Subcutaneous abdominal adipose tissue (tissue), 5 donors: ENCODE measurements around the gene ACAD11.

Source experiments
- H3K27ac ChIP-seq: one replicate; pipeline ENCODE4 v1.7.0; 2013; ENCODE audit warnings: low read depth, mild to moderate bottlenecking, inconsistent platforms, low read length, moderate library complexity
- H3K27me3 ChIP-seq, 5 donors: one replicate each; pipeline ENCODE4 v1.7.0; 2013; ENCODE audit warnings: low read length in 5 of 5, inconsistent platforms in 1 of 5; ENCODE audit not compliant: control insufficient read depth in 5 of 5, insufficient read depth in 4 of 5
- H3K36me3 ChIP-seq, 5 donors: one replicate each; pipeline ENCODE4 v1.7.0; 2013; ENCODE audit warnings: low read length in 5 of 5; ENCODE audit not compliant: control insufficient read depth in 5 of 5, insufficient read depth in 5 of 5
- H3K4me1 ChIP-seq, 5 donors: one replicate each; pipeline ENCODE4 v1.7.0; 2013; ENCODE audit warnings: low read length in 5 of 5, mild to moderate bottlenecking in 3 of 5, moderate library complexity in 1 of 5; ENCODE audit not compliant: control insufficient read depth in 5 of 5, insufficient read depth in 5 of 5
- H3K4me3 ChIP-seq, 5 donors: one replicate each; pipeline ENCODE4 v1.7.0; 2013; ENCODE audit warnings: low read length in 5 of 5, low read depth in 1 of 5
- H3K9ac ChIP-seq, 5 donors: one replicate each; pipeline ENCODE4 v1.7.0; 2013; ENCODE audit warnings: low read length in 5 of 5, mild to moderate bottlenecking in 4 of 5, moderate library complexity in 3 of 5
- H3K9me3 ChIP-seq, 5 donors: one replicate each; pipeline ENCODE4 v1.7.0; 2013; ENCODE audit warnings: low read length in 5 of 5; ENCODE audit not compliant: control insufficient read depth in 5 of 5
- donor health status: healthy.
- donor health status: healthy.
- donor health status: healthy.
- donor health status: healthy.
- donor health status: healthy.

Gene ACAD11

GRCh38 chr3:132596326-132596725 is 63.3 kb downstream of the ACAD11 start:
- no peak overlapping the region for H3K4me3 ChIP-seq
- H3K27ac ChIP-seq: peak overlapping the region; percentile 47
- H3K4me1 ChIP-seq: peaks cover 0 to 39% (median 3%) of the 10 kb centered on the region in 5 donors
- H3K9ac ChIP-seq: no peak overlapping the region
- H3K36me3 ChIP-seq: peaks cover 0 to 6% (median 0%) of the 10 kb centered on the region in 5 donors
- H3K9me3 ChIP-seq: no peaks in the 10 kb centered on the region
- H3K27me3 ChIP-seq: no peaks in the 10 kb centered on the region

GRCh38 chr3:132595014-132595413 is 64.6 kb downstream of the ACAD11 start:
- H3K27ac ChIP-seq: peak overlapping the region; percentile 21
- H3K9ac ChIP-seq: no peak overlapping the region
- H3K27me3 ChIP-seq: no peaks in the 10 kb centered on the region

GRCh38 chr3:132594498-132594897 is 65.1 kb downstream of the ACAD11 start:
- Histone ChIP-seq H3K9me3 (no peaks in the 10 kb centered on the region), H3K9ac (peak overlapping the region in 1 of 5 donors; percentile 34)

More at GRCh38 chr3:132595014-132595413, 64.6 kb downstream of the ACAD11 start:
- H3K4me1 ChIP-seq: peaks cover 0 to 36% (median 3%) of the 10 kb centered on the region in 5 donors
- H3K36me3 ChIP-seq: peaks cover 0 to 11% (median 0%) of the 10 kb centered on the region in 5 donors
- no peak overlapping the region for H3K4me3 ChIP-seq
- no peaks in the 10 kb centered on the region for H3K9me3 ChIP-seq

GRCh38 chr3:132593947-132594323 is 65.7 kb downstream of the ACAD11 start:
- H3K9ac ChIP-seq: no peak overlapping the region
- no peaks in the 10 kb centered on the region for H3K9me3 ChIP-seq
- peaks cover 0 to 35% (median 3%) of the 10 kb centered on the region in 5 donors for H3K4me1 ChIP-seq
- H3K36me3 ChIP-seq: peaks cover 0 to 11% (median 2%) of the 10 kb centered on the region in 5 donors
- H3K27ac ChIP-seq: peak overlapping the region; percentile 20
- H3K4me3 ChIP-seq: no peak overlapping the region
- H3K27me3 ChIP-seq: no peaks in the 10 kb centered on the region

More at GRCh38 chr3:132594498-132594897, 65.1 kb downstream of the ACAD11 start:
- peaks cover 0 to 35% (median 3%) of the 10 kb centered on the region in 5 donors for H3K4me1 ChIP-seq
- peak overlapping the region; percentile 21 for H3K27ac ChIP-seq
- no peaks in the 10 kb centered on the region for H3K27me3 ChIP-seq
- no peak overlapping the region for H3K4me3 ChIP-seq
- peaks cover 0 to 11% (median 0%) of the 10 kb centered on the region in 5 donors for H3K36me3 ChIP-seq

- Histone ChIP-seq H3K27me3 (no peaks in the 10 kb centered on the region), H3K9me3 (no peaks in the 10 kb centered on the region), H3K36me3 (peaks cover 0 to 6% (median under 1%) of the 10 kb centered on the region in 5 donors), H3K4me3 (no peak overlapping the region), H3K27ac (peak overlapping the region; percentile 20), H3K9ac (no peak overlapping the region), H3K4me1 (peaks cover 0 to 35% (median 3%) of the 10 kb centered on the region in 5 donors)
These were observed 66.2 kb downstream of the ACAD11 start for GRCh38 chr3:132593241-132593946.

- H3K27me3 ChIP-seq: no peaks in the 10 kb centered on the region
- no peak overlapping the region for H3K27ac ChIP-seq
- H3K9ac ChIP-seq: no peak overlapping the region
- no peaks in the 10 kb centered on the region for H3K9me3 ChIP-seq
- H3K4me3 ChIP-seq: no peak overlapping the region
- H3K36me3 ChIP-seq: peaks cover 0 to 6% (median 2%) of the 10 kb centered on the region in 5 donors
- peaks cover 0 to 31% (median 3%) of the 10 kb centered on the region in 5 donors for H3K4me1 ChIP-seq
These were observed 67.4 kb downstream of the ACAD11 start for GRCh38 chr3:132592216-132592615.

GRCh38 chr3:132587401-132587800 is 72.2 kb downstream of the ACAD11 start:
- H3K4me3 ChIP-seq: no peak overlapping the region
- peaks cover 0 to 6% (median 0%) of the 10 kb centered on the region in 5 donors for H3K4me1 ChIP-seq
- peaks cover 0 to 6% (median 2%) of the 10 kb centered on the region in 5 donors for H3K36me3 ChIP-seq
- H3K9ac ChIP-seq: no peak overlapping the region
- no peaks in the 10 kb centered on the region for H3K9me3 ChIP-seq
- no peaks in the 10 kb centered on the region for H3K27me3 ChIP-seq
- H3K27ac ChIP-seq: no peak overlapping the region

- H3K4me3 ChIP-seq: no peak overlapping the region
- peaks cover 0 to 3% (median 0%) of the 10 kb centered on the region in 5 donors for H3K9me3 ChIP-seq
- peaks cover 11 to 30% (median 16%) of the 10 kb centered on the region in 5 donors for H3K36me3 ChIP-seq
- no peak overlapping the region for H3K9ac ChIP-seq
- H3K4me1 ChIP-seq: peaks cover 0 to 37% (median 11%) of the 10 kb centered on the region in 5 donors
- peak overlapping the region; percentile 72 for H3K27ac ChIP-seq
- H3K27me3 ChIP-seq: no peaks in the 10 kb centered on the region
These were observed 85.8 kb downstream of the ACAD11 start for GRCh38 chr3:132573797-132574211.

GRCh38 chr3:132570016-132570415 is 89.6 kb downstream of the ACAD11 start:
- H3K27ac ChIP-seq: peak overlapping the region; percentile 53
- H3K9ac ChIP-seq: no peak overlapping the region
- H3K9me3 ChIP-seq: peaks cover 0 to 3% (median 0%) of the 10 kb centered on the region in 5 donors
- H3K4me1 ChIP-seq: peaks cover 0 to 26% (median 9%) of the 10 kb centered on the region in 5 donors
- H3K27me3 ChIP-seq: no peaks in the 10 kb centered on the region
- no peak overlapping the region for H3K4me3 ChIP-seq
- peaks cover 2 to 4% (median 3%) of the 10 kb centered on the region in 5 donors for H3K36me3 ChIP-seq

- Histone ChIP-seq H3K27me3 (no peaks in the 10 kb centered on the region), H3K36me3 (peaks cover 0 to 4% (median 2%) of the 10 kb centered on the region in 5 donors), H3K4me1 (peaks cover 0 to 25% (median 9%) of the 10 kb centered on the region in 5 donors), H3K27ac (peak overlapping the region; percentile 53), H3K4me3 (no peak overlapping the region), H3K9me3 (peaks cover 0 to 3% (median 0%) of the 10 kb centered on the region in 5 donors), H3K9ac (no peak overlapping the region)
These were observed 90.0 kb downstream of the ACAD11 start for GRCh38 chr3:132569580-132569979.
